Stimulated activated CD4-positive, alpha-beta T cell treated with anti-CD3 and anti-CD28 coated beads, Interleukin-2, amount 100 ng/mL, for 4 hours (primary cell): ENCODE measurements around the gene MARK1.
"Not testable (repeated sequence)": the region's sequence is repeated elsewhere in the genome, so short reads cannot be mapped to it uniquely, and the experiment has no call there.

Experiments used
- DNase-seq: peaks from one replicate; pipeline ENCODE4 v3.0.0-alpha.2; 2020; ENCODE audit warnings: low read depth

The MARK1 gene

GRCh38 chr1:220529521-220530020 lies 1.6 kb downstream of the MARK1 start:
- DNase-seq = no peak

GRCh38 chr1:220533504-220534109 lies 5.7 kb downstream of the MARK1 start:
- no peak for DNase-seq

GRCh38 chr1:220544901-220545303 lies 17.0 kb downstream of the MARK1 start:
- DNase-seq = no peak

- DNase-seq = no peak
Measured at GRCh38 chr1:220550811-220551399, 23.0 kb downstream of the MARK1 start.

- no peak for DNase-seq
Measured at GRCh38 chr1:220551718-220552117, 23.8 kb downstream of the MARK1 start.

- DNase-seq = no peak
Measured at GRCh38 chr1:220552672-220553260, 24.8 kb downstream of the MARK1 start.

- DNase-seq = no peak
Measured at GRCh38 chr1:220556641-220557040, 28.7 kb downstream of the MARK1 start.

- DNase-seq = no peak
Measured at GRCh38 chr1:220563564-220563963, 35.6 kb downstream of the MARK1 start.

- no peak for DNase-seq
Measured at GRCh38 chr1:220564216-220564615, 36.3 kb downstream of the MARK1 start.

- DNase-seq = no peak
Measured at GRCh38 chr1:220565670-220566069, 37.7 kb downstream of the MARK1 start.

GRCh38 chr1:220566869-220567268 lies 38.9 kb downstream of the MARK1 start:
- no peak for DNase-seq

- no peak for DNase-seq
Measured at GRCh38 chr1:220572416-220572815, 44.5 kb downstream of the MARK1 start.

- no peak for DNase-seq
Measured at GRCh38 chr1:220573836-220574235, 45.9 kb downstream of the MARK1 start.

- DNase-seq = no peak
Measured at GRCh38 chr1:220575718-220576497, 48.0 kb downstream of the MARK1 start.

- no peak for DNase-seq
Measured at GRCh38 chr1:220577926-220578325, 50.0 kb downstream of the MARK1 start.

GRCh38 chr1:220579317-220579716 lies 51.4 kb downstream of the MARK1 start:
- DNase-seq = no peak

GRCh38 chr1:220592714-220593113 lies 64.8 kb downstream of the MARK1 start:
- DNase-seq = no peak

GRCh38 chr1:220594356-220594755 lies 66.4 kb downstream of the MARK1 start:
- DNase-seq = no peak

- DNase-seq = no peak
Measured at GRCh38 chr1:220595179-220595578, 67.2 kb downstream of the MARK1 start.

GRCh38 chr1:220604926-220605325 lies 77.0 kb downstream of the MARK1 start:
- no peak for DNase-seq

- DNase-seq = not testable (repeated sequence)
Measured at GRCh38 chr1:220605651-220606050, 77.7 kb downstream of the MARK1 start.

- DNase-seq = not testable (repeated sequence)
Measured at GRCh38 chr1:220611100-220611499, 83.2 kb downstream of the MARK1 start.

- no peak for DNase-seq
Measured at GRCh38 chr1:220616836-220617235, 88.9 kb downstream of the MARK1 start.
